Measurements from ENCODE around the gene FASTK.
A peak's percentile ranks its signal among the peaks of the same experiment; 100 is the strongest.

FASTK gene

GRCh38 chr7:151080522-151081169 lies at the start of gene FASTK:
FASTK (minus strand) TSS chr7:151080809; CDS start chr7:151080766, 43 bp downstream.
- H3K27ac Mint-ChIP-seq = peak within 1 kb of the TSS; percentile 88
- H3K4me3 Mint-ChIP-seq = peak within 1 kb of the TSS; percentile 98
- DNase-seq (ENCODE audit: low spot score in 2 of 2) (peak; percentile 78 to 92), ATAC-seq (peak; percentile 88)
- H3K9me3 Mint-ChIP-seq = no peaks in the 10 kb centered on the region
- peaks cover 40% of the 10 kb centered on the region for H3K36me3 Mint-ChIP-seq
- H3K4me1 Mint-ChIP-seq = peaks cover 62% of the 10 kb centered on the region

GRCh38 chr7:151129960-151130591 lies 49.5 kb upstream of the FASTK start:
- DNase-seq (ENCODE audit: low spot score in 2 of 2) (no peak), ATAC-seq (no peak)
- H3K9me3 Mint-ChIP-seq = no peaks in the 10 kb centered on the region
- peaks cover 12% of the 10 kb centered on the region for H3K36me3 Mint-ChIP-seq
- H3K4me3 Mint-ChIP-seq = no peak overlapping the region
- H3K4me1 Mint-ChIP-seq = no peaks in the 10 kb centered on the region
- H3K27ac Mint-ChIP-seq = no peak overlapping the region

GRCh38 chr7:151129117-151129959 lies 48.7 kb upstream of the FASTK start:
- Mint-ChIP-seq H3K4me1 (peaks cover 1% of the 10 kb centered on the region), H3K27ac (no peak overlapping the region), H3K4me3 (no peak overlapping the region), H3K9me3 (no peaks in the 10 kb centered on the region), H3K36me3 (peaks cover 10% of the 10 kb centered on the region)
- DNase-seq (ENCODE audit: low spot score in 2 of 2) (no peak), ATAC-seq (no peak)

- H3K9me3 Mint-ChIP-seq = no peaks in the 10 kb centered on the region
Observed at GRCh38 chr7:151128716-151129115, 48.1 kb upstream of the FASTK start.

GRCh38 chr7:151128144-151128543 lies 47.5 kb upstream of the FASTK start:
- Mint-ChIP-seq H3K36me3 (peaks cover 17% of the 10 kb centered on the region), H3K4me1 (peaks cover 10% of the 10 kb centered on the region)

More at GRCh38 chr7:151128716-151129115, 48.1 kb upstream of the FASTK start:
- peaks cover 13% of the 10 kb centered on the region for H3K36me3 Mint-ChIP-seq
- no peak overlapping the region for H3K4me3 Mint-ChIP-seq
- ATAC-seq (no peak), DNase-seq (ENCODE audit: low spot score in 2 of 2) (no peak)
- peaks cover 7% of the 10 kb centered on the region for H3K4me1 Mint-ChIP-seq
- H3K27ac Mint-ChIP-seq = no peak overlapping the region

GRCh38 chr7:151126491-151127137 lies 46.0 kb upstream of the FASTK start:
- H3K4me3 Mint-ChIP-seq = no peak overlapping the region
- peaks cover 13% of the 10 kb centered on the region for H3K4me1 Mint-ChIP-seq
- ATAC-seq (no peak), DNase-seq (ENCODE audit: low spot score in 2 of 2) (no peak)
- H3K27ac Mint-ChIP-seq = no peak overlapping the region
- no peaks in the 10 kb centered on the region for H3K9me3 Mint-ChIP-seq
- H3K36me3 Mint-ChIP-seq = peaks cover 16% of the 10 kb centered on the region

More at GRCh38 chr7:151128144-151128543, 47.5 kb upstream of the FASTK start:
- Mint-ChIP-seq H3K27ac (no peak overlapping the region), H3K4me3 (no peak overlapping the region), H3K9me3 (no peaks in the 10 kb centered on the region)
- ATAC-seq = no peak
- DNase-seq (ENCODE audit: low spot score in 2 of 2) = no peak

- Mint-ChIP-seq H3K36me3 (peaks cover 10% of the 10 kb centered on the region), H3K9me3 (no peaks in the 10 kb centered on the region), H3K4me1 (peaks cover 17% of the 10 kb centered on the region), H3K4me3 (no peak overlapping the region), H3K27ac (no peak overlapping the region)
- DNase-seq (ENCODE audit: low spot score in 2 of 2) (no peak), ATAC-seq (no peak)
Observed at GRCh38 chr7:151125846-151126481, 45.4 kb upstream of the FASTK start.

GRCh38 chr7:151125470-151125845 lies 44.8 kb upstream of the FASTK start:
- peaks cover 17% of the 10 kb centered on the region for H3K4me1 Mint-ChIP-seq
- peaks cover 13% of the 10 kb centered on the region for H3K36me3 Mint-ChIP-seq
- no peak for ATAC-seq
- H3K27ac Mint-ChIP-seq = no peak overlapping the region
- H3K9me3 Mint-ChIP-seq = no peaks in the 10 kb centered on the region
- H3K4me3 Mint-ChIP-seq = no peak overlapping the region
- DNase-seq (ENCODE audit: low spot score in 2 of 2) = no peak

GRCh38 chr7:151124899-151125399 lies 44.3 kb upstream of the FASTK start:
- Mint-ChIP-seq H3K36me3 (peaks cover 18% of the 10 kb centered on the region), H3K4me3 (no peak overlapping the region)
- DNase-seq (ENCODE audit: low spot score in 2 of 2) = no peak

GRCh38 chr7:151124481-151124880 lies 43.9 kb upstream of the FASTK start:
- Mint-ChIP-seq H3K9me3 (no peaks in the 10 kb centered on the region), H3K36me3 (peaks cover 22% of the 10 kb centered on the region), H3K4me3 (no peak overlapping the region), H3K4me1 (peaks cover 18% of the 10 kb centered on the region), H3K27ac (no peak overlapping the region)
- ATAC-seq (no peak), DNase-seq (ENCODE audit: low spot score in 2 of 2) (no peak)

More at GRCh38 chr7:151124899-151125399, 44.3 kb upstream of the FASTK start:
- peaks cover 17% of the 10 kb centered on the region for H3K4me1 Mint-ChIP-seq
- no peak for ATAC-seq
- no peaks in the 10 kb centered on the region for H3K9me3 Mint-ChIP-seq
- H3K27ac Mint-ChIP-seq = no peak overlapping the region

GRCh38 chr7:151123822-151124464 lies 43.3 kb upstream of the FASTK start:
- no peak overlapping the region for H3K4me3 Mint-ChIP-seq
- ATAC-seq (peak; percentile 87), DNase-seq (ENCODE audit: low spot score in 2 of 2) (peak; percentile 79 to 90)
- H3K4me1 Mint-ChIP-seq = peaks cover 24% of the 10 kb centered on the region
- H3K27ac Mint-ChIP-seq = no peak overlapping the region
- H3K9me3 Mint-ChIP-seq = no peaks in the 10 kb centered on the region
- H3K36me3 Mint-ChIP-seq = peaks cover 22% of the 10 kb centered on the region

GRCh38 chr7:151123158-151123821 lies 42.7 kb upstream of the FASTK start:
- Mint-ChIP-seq H3K4me1 (peaks cover 30% of the 10 kb centered on the region), H3K36me3 (peaks cover 22% of the 10 kb centered on the region), H3K9me3 (no peaks in the 10 kb centered on the region), H3K4me3 (no peak overlapping the region), H3K27ac (no peak overlapping the region)
- no peak for DNase-seq (ENCODE audit: low spot score in 2 of 2)
- no peak for ATAC-seq

GRCh38 chr7:151122796-151123157 lies 42.2 kb upstream of the FASTK start:
- no peak for ATAC-seq
- peaks cover 22% of the 10 kb centered on the region for H3K36me3 Mint-ChIP-seq
- no peak overlapping the region for H3K4me3 Mint-ChIP-seq
- no peaks in the 10 kb centered on the region for H3K9me3 Mint-ChIP-seq
- DNase-seq (ENCODE audit: low spot score in 2 of 2) = no peak
- H3K4me1 Mint-ChIP-seq = peaks cover 30% of the 10 kb centered on the region
- H3K27ac Mint-ChIP-seq = no peak overlapping the region

GRCh38 chr7:151122276-151122675 lies 41.7 kb upstream of the FASTK start:
- DNase-seq (ENCODE audit: low spot score in 2 of 2) (no peak), ATAC-seq (no peak)
- H3K27ac Mint-ChIP-seq = no peak overlapping the region
- H3K4me1 Mint-ChIP-seq = peaks cover 34% of the 10 kb centered on the region
- peaks cover 22% of the 10 kb centered on the region for H3K36me3 Mint-ChIP-seq
- H3K4me3 Mint-ChIP-seq = no peak overlapping the region
- H3K9me3 Mint-ChIP-seq = no peaks in the 10 kb centered on the region

Data from stimulated activated effector memory CD8-positive, alpha-beta T cell treated with anti-CD3 and anti-CD28 coated beads, Interleukin-12 subunit alpha, Interleukin-12 subunit beta, amount 100 ng/mL, for 72 hours (primary cell).